B cell (primary cell): Measurements from ENCODE around the gene ACR.

Experiments
- CTCF ChIP-seq: fragments of 200-600 bp; IDR thresholded peaks from one replicate; pipeline ENCODE4 v1.8.0; 2022; ENCODE audit warnings: antibody characterized with exemption, mild to moderate bottlenecking
- EZH2 ChIP-seq: IDR thresholded peaks from 2 replicates; pipeline ENCODE4 v1.6.1; 2012; ENCODE audit warnings: borderline replicate concordance, low read depth, mild to moderate bottlenecking, moderate library complexity, low read length; ENCODE audit not compliant: insufficient read depth, poor library complexity, severe bottlenecking

GRCh38 chr22:50705851-50706351, 32.1 kb upstream of the ACR start:
- TF ChIP-seq CTCF: no peak
- TF ChIP-seq EZH2: no peak
